ENCODE measurements around the gene CLASP2.
"Not testable (repeated sequence)": the region's sequence is repeated elsewhere in the genome, so short reads cannot be mapped to it uniquely, and the experiment has no call there.

The CLASP2 gene

DNA sequence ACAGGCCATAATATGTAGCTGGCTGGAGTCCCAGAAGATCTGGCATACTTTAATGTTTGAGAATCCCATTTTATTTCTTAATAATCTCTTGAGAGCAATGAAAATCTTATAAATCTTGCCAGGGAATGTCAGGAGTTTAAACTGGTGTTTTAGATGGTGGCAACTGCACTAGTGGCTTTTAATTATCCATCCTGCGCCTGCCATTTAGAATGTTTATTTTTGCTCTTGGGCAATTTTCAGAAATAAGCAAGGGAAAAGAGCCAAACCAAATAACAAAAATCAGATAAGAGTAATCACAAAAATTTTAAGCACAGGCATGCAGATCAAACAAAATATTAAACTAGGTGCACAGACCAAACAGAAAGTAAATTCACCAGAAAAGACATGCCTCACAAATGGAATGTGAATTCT lies 235.9 kb downstream of the CLASP2 start:
- H3K4me3 ChIP-seq (ENCODE audit: low read length), result no peak overlapping the region
- DNase-seq (ENCODE audit: low read depth), result peak; percentile 48
- TF ChIP-seq, protein P1, sequence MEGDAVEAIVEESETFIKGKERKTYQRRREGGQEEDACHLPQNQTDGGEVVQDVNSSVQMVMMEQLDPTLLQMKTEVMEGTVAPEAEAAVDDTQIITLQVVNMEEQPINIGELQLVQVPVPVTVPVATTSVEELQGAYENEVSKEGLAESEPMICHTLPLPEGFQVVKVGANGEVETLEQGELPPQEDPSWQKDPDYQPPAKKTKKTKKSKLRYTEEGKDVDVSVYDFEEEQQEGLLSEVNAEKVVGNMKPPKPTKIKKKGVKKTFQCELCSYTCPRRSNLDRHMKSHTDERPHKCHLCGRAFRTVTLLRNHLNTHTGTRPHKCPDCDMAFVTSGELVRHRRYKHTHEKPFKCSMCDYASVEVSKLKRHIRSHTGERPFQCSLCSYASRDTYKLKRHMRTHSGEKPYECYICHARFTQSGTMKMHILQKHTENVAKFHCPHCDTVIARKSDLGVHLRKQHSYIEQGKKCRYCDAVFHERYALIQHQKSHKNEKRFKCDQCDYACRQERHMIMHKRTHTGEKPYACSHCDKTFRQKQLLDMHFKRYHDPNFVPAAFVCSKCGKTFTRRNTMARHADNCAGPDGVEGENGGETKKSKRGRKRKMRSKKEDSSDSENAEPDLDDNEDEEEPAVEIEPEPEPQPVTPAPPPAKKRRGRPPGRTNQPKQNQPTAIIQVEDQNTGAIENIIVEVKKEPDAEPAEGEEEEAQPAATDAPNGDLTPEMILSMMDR (conservative IDR thresholded peaks at IDR 0.05; ENCODE audit: low read depth, low read length), result no peak

GRCh38 chr3:33474896-33475295 lies 243.2 kb downstream of the CLASP2 start:
- no peak for DNase-seq (ENCODE audit: low read depth)
- no peak overlapping the region for H3K4me3 ChIP-seq (ENCODE audit: low read length)
- TF ChIP-seq, protein P1 (conservative IDR thresholded peaks at IDR 0.05; ENCODE audit: low read depth, low read length), result no peak

DNA sequence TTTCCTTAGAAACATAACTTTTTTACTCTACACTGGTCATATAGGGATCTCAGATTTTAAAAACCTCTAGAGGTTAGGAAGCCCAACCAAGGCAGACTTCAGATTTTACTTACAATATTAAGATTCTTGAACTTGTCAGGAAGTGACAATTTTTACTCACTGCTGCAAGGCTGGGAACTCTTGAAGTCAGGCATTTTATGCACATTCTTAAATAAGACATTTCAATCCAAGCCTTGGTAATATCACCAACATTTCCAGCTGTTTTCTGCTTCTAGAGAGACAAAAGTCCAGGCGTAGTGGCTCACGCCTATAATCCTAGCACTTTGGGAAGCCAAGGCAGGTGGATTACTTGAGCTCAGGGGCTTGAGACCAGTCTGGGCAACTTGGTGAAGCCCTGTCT lies 244.2 kb downstream of the CLASP2 start:
- H3K4me3 ChIP-seq (ENCODE audit: low read length), result no peak overlapping the region
- TF ChIP-seq, protein P1 (conservative IDR thresholded peaks at IDR 0.05; ENCODE audit: low read depth, low read length), result no peak
- no peak for DNase-seq (ENCODE audit: low read depth)

DNA sequence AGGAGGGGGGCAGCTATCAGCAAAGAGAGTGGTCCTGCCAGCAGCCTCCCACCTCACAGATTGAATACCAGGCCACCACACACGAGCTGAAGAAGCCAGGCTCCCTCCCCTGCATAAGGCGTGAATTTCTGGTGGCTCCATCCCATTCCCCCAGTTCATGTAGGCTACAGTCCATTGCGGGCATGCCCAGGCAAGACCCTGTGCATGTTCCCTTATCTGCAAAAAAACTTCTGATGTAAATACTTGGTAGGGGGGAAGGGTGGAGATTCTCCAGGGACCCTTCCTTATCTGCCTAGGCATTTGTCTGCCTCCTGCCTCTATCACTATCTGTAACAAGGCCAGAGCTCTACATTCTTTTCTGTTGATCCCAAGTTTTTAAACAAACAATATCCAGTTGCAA lies 250.3 kb downstream of the CLASP2 start:
- H3K4me3 ChIP-seq (ENCODE audit: low read length), result no peak overlapping the region
- TF ChIP-seq, protein P1 (conservative IDR thresholded peaks at IDR 0.05; ENCODE audit: low read depth, low read length), result no peak
- DNase-seq (ENCODE audit: low read depth), result no peak

- H3K4me3 ChIP-seq (ENCODE audit: low read length), result no peak overlapping the region
- no peak for DNase-seq (ENCODE audit: low read depth)
- TF ChIP-seq, protein P1 (conservative IDR thresholded peaks at IDR 0.05; ENCODE audit: low read depth, low read length), result no peak
Measured at GRCh38 chr3:33461097-33461496, 257.0 kb downstream of the CLASP2 start.

DNA sequence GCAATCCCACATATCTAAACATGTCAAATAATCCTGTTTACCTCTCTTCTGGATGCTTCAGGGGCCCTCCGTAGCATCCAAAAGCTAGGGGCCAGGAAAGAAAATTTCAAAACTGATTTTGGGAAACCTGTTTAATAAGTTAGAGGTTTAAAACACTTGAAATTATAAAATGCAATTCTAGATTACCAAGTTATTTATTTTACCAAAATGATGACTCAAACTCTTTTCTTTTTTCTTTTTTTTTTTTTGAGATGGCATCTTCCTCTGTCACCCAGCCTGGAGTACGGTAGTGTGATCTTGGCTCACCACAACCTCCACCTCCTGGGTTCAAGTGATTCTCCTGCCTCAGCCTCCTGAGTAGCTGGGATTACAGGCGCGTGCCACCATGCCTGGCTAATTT lies 258.5 kb downstream of the CLASP2 start:
- not testable (repeated sequence) for H3K4me3 ChIP-seq (ENCODE audit: low read length); DNase-seq (ENCODE audit: low read depth)

DNA sequence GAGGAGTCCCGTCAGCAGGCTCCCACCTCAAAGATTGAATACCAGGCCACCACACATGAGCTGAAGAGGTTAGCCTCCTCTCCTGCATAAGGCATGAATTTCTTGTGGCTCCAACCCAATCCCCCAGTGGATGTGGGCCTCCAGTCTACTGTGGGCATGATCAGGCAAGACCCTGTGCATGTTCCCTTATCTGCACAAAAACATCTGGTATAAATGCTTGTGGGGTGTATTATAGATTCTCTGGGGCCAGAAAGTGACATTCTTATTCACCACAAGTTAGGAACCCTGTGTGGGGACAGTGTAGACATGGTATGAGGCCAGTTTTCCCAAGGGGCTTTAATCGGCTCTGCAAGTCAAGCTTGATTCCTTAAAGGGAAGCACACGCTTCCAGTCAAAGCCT lies 259.6 kb downstream of the CLASP2 start:
- no peak overlapping the region for H3K4me3 ChIP-seq (ENCODE audit: low read length)
- TF ChIP-seq, protein P1 (conservative IDR thresholded peaks at IDR 0.05; ENCODE audit: low read depth, low read length), result no peak
- no peak for DNase-seq (ENCODE audit: low read depth)

DNA sequence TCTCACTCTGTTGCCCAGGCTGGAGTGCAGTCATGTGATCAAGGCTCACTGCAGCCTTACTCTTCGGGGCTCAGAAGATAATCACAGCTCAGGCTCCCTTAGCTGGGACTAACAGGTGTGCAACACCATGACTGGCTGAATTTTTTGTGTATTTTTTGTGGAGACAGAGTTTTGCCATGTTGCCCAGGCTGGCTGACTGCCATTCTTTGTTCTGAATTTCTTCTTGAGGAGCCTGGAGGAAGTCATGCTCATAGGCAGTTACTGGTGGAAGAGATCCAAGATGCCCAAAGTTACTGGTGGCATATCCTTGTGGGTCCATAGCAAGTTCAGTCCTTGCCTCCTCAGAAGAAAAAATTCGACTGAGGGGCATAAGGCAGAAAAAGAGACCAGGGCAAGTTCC lies 261.3 kb downstream of the CLASP2 start:
- H3K4me3 ChIP-seq (ENCODE audit: low read length), result no peak overlapping the region
- TF ChIP-seq, protein P1 (conservative IDR thresholded peaks at IDR 0.05; ENCODE audit: low read depth, low read length), result no peak

More for the DNA sequence above, 261.3 kb downstream of the CLASP2 start:
- no peak for DNase-seq (ENCODE audit: low read depth)
